Kidney epithelial cell (primary cell): ENCODE measurements around the gene NME7. TPM values are rescaled to one million over a fixed set of nuclear protein-coding genes. Genes with fewer than 3 reads are reported as not detected.

Experiments used
- DNase-seq: peaks from one replicate; pipeline ENCODE4 v3.0.0-alpha.2; 2010; ENCODE audit warnings: low read depth
- H3K27me3 ChIP-seq: 2 replicates; pipeline ENCODE4 v1.6.0; 2011; ENCODE audit warnings: low read length; ENCODE audit not compliant: control insufficient read depth, insufficient read depth
- H3K36me3 ChIP-seq: 2 replicates; pipeline ENCODE4 v1.5.1; 2011; ENCODE audit warnings: low read length; ENCODE audit not compliant: control insufficient read depth, insufficient read depth
- H3K4me3 ChIP-seq: 2 replicates; pipeline ENCODE4 v1.5.1; 2011; ENCODE audit warnings: low read depth, mild to moderate bottlenecking, control low read depth, low read length
- total RNA-seq: library from RNA; depleted of rRNA; stranded (reverse); fragments of >200 nt; gene quantifications from 2 replicates; pipeline ENCODE4 v1.2.3, GENCODE V29; 2015
- TF ChIP-seq, protein P1 (sequence below): IDR thresholded peaks from 2 replicates; pipeline ENCODE4 v1.5.1; 2011; ENCODE audit warnings: mild to moderate bottlenecking, moderate library complexity, low read length, control low read depth, inconsistent platforms; ENCODE audit not compliant: insufficient read depth, poor library complexity, severe bottlenecking

Gene NME7
- total RNA-seq, 1 donor from 2014 or later = 24.4 TPM

DNA sequence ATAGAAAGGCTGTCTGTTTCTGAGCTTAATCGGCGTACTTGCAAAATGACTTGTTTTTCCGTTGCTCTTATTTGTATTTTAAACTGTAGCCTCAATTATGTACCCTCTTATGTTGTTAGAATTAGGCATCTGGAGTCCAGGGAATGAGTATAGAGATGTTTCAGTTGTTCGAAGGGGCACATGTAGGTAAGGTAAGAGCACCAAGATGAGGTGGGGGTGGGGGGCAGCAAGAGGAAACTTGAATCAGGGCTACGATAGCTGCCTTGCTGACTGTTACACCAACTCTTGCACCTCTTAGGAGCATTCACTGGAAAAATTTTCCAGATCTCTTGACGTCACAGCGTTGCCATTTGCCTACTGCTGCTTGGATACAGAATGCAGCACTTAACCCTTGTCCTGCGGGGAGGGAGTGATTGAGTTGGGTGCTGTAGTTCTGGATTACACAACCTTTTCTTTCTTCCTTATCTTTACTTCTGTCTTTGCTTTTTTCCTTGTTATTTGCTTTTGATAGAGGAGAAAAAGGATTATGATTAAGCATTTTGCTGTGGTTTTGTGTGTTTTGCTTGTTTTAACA is 257.9 kb downstream of the NME7 start:
- H3K36me3 ChIP-seq = no peaks in the 10 kb centered on the region
- H3K4me3 ChIP-seq = peak overlapping the region; percentile 84
- no peaks in the 10 kb centered on the region for H3K27me3 ChIP-seq
- peak; percentile 83 for DNase-seq
- TF ChIP-seq, protein P1, sequence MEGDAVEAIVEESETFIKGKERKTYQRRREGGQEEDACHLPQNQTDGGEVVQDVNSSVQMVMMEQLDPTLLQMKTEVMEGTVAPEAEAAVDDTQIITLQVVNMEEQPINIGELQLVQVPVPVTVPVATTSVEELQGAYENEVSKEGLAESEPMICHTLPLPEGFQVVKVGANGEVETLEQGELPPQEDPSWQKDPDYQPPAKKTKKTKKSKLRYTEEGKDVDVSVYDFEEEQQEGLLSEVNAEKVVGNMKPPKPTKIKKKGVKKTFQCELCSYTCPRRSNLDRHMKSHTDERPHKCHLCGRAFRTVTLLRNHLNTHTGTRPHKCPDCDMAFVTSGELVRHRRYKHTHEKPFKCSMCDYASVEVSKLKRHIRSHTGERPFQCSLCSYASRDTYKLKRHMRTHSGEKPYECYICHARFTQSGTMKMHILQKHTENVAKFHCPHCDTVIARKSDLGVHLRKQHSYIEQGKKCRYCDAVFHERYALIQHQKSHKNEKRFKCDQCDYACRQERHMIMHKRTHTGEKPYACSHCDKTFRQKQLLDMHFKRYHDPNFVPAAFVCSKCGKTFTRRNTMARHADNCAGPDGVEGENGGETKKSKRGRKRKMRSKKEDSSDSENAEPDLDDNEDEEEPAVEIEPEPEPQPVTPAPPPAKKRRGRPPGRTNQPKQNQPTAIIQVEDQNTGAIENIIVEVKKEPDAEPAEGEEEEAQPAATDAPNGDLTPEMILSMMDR = no peak

DNA sequence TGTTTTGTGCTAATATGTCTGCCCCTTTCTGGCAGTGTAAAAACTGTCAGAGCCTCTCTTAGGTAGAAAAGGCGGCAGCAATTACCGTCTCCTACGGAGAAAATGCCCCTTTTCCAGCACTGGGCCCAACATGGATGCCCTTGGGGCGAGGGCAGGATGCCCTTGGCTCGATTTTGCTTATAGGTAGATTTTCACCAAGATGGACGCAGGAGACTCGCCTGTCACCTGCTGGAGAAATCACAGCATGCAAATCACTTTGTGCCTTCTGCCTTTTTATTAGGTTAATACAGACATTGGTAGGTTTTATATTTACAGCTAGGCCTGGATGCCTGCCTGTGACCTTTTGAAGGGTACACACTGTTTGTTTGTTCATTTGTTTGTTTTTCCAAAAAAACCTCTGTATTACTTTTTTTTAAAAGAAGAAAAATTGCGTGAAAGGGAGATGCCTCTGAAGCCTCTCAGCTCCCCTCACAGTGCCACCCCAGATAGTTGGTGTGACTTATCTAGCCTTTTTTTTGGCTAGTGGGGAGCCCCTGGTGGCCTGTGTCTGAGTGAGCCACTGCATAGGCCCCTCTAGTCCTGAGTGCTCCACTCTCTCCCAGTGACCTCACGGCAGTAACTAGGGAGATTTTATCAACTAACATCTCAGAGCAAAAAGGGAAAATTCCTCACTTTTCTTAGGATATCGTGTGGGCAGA is 258.6 kb downstream of the NME7 start:
- Histone ChIP-seq H3K27me3 (no peaks in the 10 kb centered on the region), H3K4me3 (peak overlapping the region; percentile 84), H3K36me3 (no peaks in the 10 kb centered on the region)
- TF ChIP-seq, protein P1 = peak; percentile 42
- DNase-seq = no peak

DNA sequence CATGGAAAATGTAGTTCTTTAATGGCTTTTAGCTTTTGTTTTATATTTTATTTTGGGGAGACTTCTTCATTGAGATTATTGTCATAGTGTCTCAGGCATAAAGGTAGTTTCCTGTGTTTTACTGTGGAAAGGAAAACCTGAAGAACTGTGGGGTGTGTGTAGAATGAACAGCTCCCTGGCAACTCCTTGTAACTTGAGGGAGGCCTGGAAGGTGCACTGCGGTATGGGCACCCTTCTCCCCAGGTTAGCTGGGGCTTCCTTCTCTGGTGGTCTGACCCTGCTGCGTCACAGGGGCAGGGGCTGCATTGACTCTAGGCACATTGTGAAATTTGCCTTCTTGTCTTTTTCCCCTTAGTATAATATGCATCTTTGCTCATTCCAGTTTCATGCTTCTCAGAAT is 259.4 kb downstream of the NME7 start:
- TF ChIP-seq, protein P1 = no peak
- Histone ChIP-seq H3K4me3 (peak overlapping the region; percentile 84), H3K27me3 (no peaks in the 10 kb centered on the region), H3K36me3 (no peaks in the 10 kb centered on the region)
- DNase-seq = no peak

DNA sequence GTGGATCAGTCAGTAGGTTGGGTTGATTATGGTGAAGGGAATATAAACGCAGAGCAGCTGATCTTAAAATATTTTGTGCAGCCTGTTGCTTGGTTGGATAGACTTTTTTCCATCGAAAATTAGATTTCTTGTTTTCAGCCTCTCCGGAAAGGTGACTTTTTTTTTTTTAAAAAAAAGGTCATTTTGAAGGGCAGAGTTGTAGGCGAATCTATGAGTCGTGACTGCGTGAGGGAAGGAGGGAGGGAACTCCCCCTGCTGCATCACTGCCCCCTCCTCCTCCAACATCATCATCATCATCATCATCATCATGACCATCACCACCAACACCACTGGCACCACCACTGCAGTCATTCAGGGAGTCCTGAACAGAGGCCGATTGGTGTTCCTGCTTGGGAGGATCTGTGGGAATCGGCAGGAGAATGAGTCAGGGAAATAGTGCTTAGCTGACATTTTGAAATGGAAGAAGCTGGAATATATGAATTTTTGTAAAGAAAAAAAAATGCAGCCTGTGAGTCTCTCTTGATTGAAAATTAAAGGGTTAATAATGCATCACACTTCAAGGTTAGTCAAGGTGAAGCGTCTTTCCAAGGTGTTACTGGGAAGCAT is 259.9 kb downstream of the NME7 start:
- H3K27me3 ChIP-seq = no peaks in the 10 kb centered on the region
- peak overlapping the region; percentile 84 for H3K4me3 ChIP-seq
- H3K36me3 ChIP-seq = no peaks in the 10 kb centered on the region
- TF ChIP-seq, protein P1 = no peak
- no peak for DNase-seq

DNA sequence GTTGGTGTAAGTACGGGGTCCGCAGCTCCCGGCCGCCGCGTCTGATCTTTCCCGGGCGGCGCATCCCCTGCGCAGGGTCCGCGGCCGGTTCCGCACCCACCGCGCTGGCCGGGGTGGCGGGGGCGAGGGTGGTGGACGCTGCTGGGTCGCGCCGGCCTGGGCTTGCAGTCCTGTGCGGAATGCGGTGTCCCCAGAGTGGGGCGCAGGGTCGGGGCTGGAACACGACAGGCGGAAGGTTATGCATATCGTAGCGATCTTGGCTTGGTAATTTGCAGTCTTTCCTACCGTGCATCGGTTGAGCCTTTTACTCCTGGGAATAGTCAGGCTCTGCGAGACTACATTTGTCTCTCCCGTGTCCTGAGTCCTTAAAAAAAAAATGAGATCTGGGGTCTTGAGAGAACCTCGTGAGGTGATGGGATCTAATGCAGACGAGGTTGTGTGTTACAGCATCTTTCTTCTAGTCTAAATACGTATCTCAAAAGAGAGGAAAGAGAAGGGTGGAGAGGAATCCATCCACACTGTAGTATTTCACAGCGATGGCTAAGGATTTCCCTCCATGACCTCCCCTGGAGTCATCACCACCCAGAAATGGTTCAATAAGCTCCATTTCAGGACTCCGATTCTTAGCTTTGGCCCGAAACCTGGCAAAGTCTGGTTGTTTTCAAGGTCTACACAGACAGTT is 260.5 kb downstream of the NME7 start:
- DNase-seq = no peak
- TF ChIP-seq, protein P1 = no peak
- Histone ChIP-seq H3K36me3 (no peaks in the 10 kb centered on the region), H3K4me3 (peak overlapping the region; percentile 84), H3K27me3 (no peaks in the 10 kb centered on the region)
